ENCODE data around the gene EEFSEC.

Gene EEFSEC

DNA sequence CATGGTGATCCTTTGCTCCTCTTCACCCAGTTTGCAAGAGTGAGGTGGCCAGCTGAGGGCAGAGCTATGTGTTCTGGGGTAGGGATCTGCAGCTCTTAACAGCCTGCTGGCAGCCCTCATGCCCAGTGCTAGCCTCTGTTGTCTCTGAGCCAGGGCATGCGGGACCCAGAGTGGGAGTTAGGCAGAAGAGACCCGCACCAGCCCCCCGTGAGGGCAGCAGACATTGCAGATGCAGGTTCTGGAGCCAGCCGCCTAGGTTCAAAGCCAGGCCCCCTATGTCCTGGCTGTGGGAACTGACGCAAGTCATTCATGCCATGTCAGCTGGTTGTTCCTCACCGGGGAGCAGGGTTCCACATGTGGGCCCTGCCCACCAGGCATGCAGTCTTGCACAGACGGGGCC lies 238.7 kb downstream of the EEFSEC start:
- Histone ChIP-seq H2AFZ (ENCODE audit: low read length) (no peak overlapping the region), H2BK120ac (ENCODE audit: low read depth, low read length) (peak overlapping the region; percentile 68), H4K91ac (ENCODE audit: low read depth, low read length, poor library complexity) (no peak overlapping the region), H3K4me1 (ENCODE audit: control insufficient read depth in 2 of 2, insufficient read depth in 1 of 2, low read depth in 1 of 2, low read length in 2 of 2) (peaks cover 6 to 11% of the 10 kb centered on the region in 2 donors), H3K9me3 (replicated peaks in 1 of 2; ENCODE audit: control insufficient read depth in 2 of 2, insufficient read depth in 1 of 2, low read depth in 1 of 2, low read length in 2 of 2) (no peaks in the 10 kb centered on the region), H3K23ac (ENCODE audit: low read depth, low read length, poor library complexity) (no peak overlapping the region), H3K27me3 (ENCODE audit: control insufficient read depth in 3 of 3, insufficient read depth in 3 of 3, low read depth in 1 of 3, low read length in 3 of 3) (no peaks in the 10 kb centered on the region), H2BK12ac (ENCODE audit: low read length) (peak overlapping the region; percentile 68), H4K8ac (ENCODE audit: low read depth, low read length) (no peak overlapping the region), H3K18ac (ENCODE audit: low read length) (peak overlapping the region; percentile 74), H3K36me3 (replicated peaks in 1 of 2; ENCODE audit: control insufficient read depth in 2 of 2, insufficient read depth in 2 of 2, low read length in 2 of 2) (no peaks in the 10 kb centered on the region), H3K4me2 (ENCODE audit: insufficient read depth, low read length, poor library complexity, severe bottlenecking) (no peak overlapping the region), H3K79me1 (ENCODE audit: low read depth, low read length) (peaks cover 2% of the 10 kb centered on the region), H3K14ac (ENCODE audit: low read length) (peak overlapping the region; percentile 63), H3K4me3 (ENCODE audit: low read length in 2 of 2) (no peak overlapping the region), H3K27ac (replicated peaks; ENCODE audit: low read length) (no peak overlapping the region), H3K9ac (ENCODE audit: low read depth, low read length, poor library complexity) (peak overlapping the region; percentile 63), H3K4ac (ENCODE audit: low read length) (no peak overlapping the region), H2BK5ac (ENCODE audit: low read length) (no peak overlapping the region), H2BK15ac (ENCODE audit: low read length) (peak overlapping the region; percentile 22), H2AK5ac (ENCODE audit: low read depth, low read length) (peak overlapping the region; percentile 92)
- no peak for DNase-seq (ENCODE audit: low spot score)
- WGBS, 2 donors (ENCODE audit: extremely low coverage in 2 of 2, insufficient read length in 2 of 2, insufficient replicate concordance in 1 of 2): no CpG with 5 or more reads among the region's 7 CpGs

DNA sequence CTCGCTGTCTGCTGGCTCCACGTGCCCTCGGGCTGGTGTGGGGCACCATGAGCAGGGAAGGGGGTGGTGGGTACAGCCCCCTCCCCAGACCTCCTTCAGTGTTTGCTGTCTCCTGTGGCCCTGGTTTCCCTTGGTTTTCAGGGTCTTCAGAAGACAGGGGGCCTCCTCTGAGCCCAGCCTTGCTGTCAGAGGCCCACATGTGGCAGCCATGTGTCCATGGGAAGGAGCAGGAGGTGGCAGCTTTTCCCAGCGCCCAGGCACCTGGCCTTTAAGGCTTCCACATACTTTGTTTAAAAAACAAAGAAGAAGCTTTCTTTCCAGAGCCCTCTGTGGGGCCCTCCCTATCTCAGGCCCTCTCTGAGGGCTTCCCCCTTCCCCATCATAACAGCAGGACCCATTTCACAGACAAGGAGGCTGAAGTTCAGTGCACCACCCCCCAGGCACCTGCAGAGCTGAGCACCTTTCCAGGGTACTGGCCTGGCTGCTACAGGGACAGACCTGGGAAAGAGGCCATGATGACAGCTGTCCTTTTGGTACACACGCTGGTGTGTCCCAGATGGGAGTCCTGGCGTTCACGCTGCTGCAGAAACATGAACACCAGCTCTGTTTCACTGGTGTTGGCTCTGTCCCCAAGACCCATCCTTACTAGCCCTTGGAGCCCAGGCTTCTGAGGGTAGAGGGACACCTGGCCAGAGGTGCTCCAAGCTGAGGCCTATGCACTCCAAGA lies 239.7 kb downstream of the EEFSEC start:
- Histone ChIP-seq H3K14ac (ENCODE audit: low read length) (peak overlapping the region; percentile 47), H3K4me2 (ENCODE audit: insufficient read depth, low read length, poor library complexity, severe bottlenecking) (no peak overlapping the region), H3K27me3 (ENCODE audit: control insufficient read depth in 3 of 3, insufficient read depth in 3 of 3, low read depth in 1 of 3, low read length in 3 of 3) (no peaks in the 10 kb centered on the region), H2BK120ac (ENCODE audit: low read depth, low read length) (peak overlapping the region; percentile 68), H4K91ac (ENCODE audit: low read depth, low read length, poor library complexity) (peak overlapping the region; percentile 48), H3K4ac (ENCODE audit: low read length) (no peak overlapping the region), H3K9ac (ENCODE audit: low read depth, low read length, poor library complexity) (no peak overlapping the region), H3K27ac (replicated peaks; ENCODE audit: low read length) (no peak overlapping the region), H2BK15ac (ENCODE audit: low read length) (peak overlapping the region; percentile 22), H2BK5ac (ENCODE audit: low read length) (no peak overlapping the region), H3K4me3 (ENCODE audit: low read length in 2 of 2) (peak overlapping the region in 1 of 2 donors; percentile 55), H2AK5ac (ENCODE audit: low read depth, low read length) (peak overlapping the region; percentile 92), H3K36me3 (replicated peaks in 1 of 2; ENCODE audit: control insufficient read depth in 2 of 2, insufficient read depth in 2 of 2, low read length in 2 of 2) (no peaks in the 10 kb centered on the region), H2AFZ (ENCODE audit: low read length) (no peak overlapping the region), H3K18ac (ENCODE audit: low read length) (peak overlapping the region; percentile 89), H4K8ac (ENCODE audit: low read depth, low read length) (peak overlapping the region; percentile 31), H3K79me1 (ENCODE audit: low read depth, low read length) (no peaks in the 10 kb centered on the region), H3K4me1 (ENCODE audit: control insufficient read depth in 2 of 2, insufficient read depth in 1 of 2, low read depth in 1 of 2, low read length in 2 of 2) (peaks cover 6 to 11% of the 10 kb centered on the region in 2 donors), H3K9me3 (replicated peaks in 1 of 2; ENCODE audit: control insufficient read depth in 2 of 2, insufficient read depth in 1 of 2, low read depth in 1 of 2, low read length in 2 of 2) (no peaks in the 10 kb centered on the region), H3K23ac (ENCODE audit: low read depth, low read length, poor library complexity) (peak overlapping the region; percentile 94), H2BK12ac (ENCODE audit: low read length) (no peak overlapping the region)
- no peak for DNase-seq (ENCODE audit: low spot score)
- WGBS, 2 donors (ENCODE audit: extremely low coverage in 2 of 2, insufficient read length in 2 of 2, insufficient replicate concordance in 1 of 2): no CpG with 5 or more reads among the region's 7 CpGs

DNA sequence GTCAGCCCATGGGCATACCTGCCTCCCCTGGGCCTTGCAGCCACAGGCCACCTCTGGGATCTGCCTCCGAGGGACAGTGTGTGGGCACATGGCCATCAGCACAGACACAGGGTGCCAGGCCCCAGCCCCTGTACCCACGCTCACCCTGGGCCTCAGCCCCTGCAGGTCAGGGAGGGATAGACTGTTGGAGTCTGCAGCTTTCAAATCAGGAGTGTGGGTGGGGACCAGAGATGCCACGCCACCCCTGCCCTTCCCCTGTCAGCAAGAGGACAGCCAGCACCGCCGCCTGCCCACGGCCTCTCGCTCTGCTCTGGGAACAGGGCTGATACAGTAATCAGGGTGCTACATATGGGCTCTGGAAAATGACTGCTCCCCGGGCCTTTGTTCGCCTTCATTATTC lies 240.8 kb downstream of the EEFSEC start:
- Histone ChIP-seq H3K36me3 (replicated peaks in 1 of 2; ENCODE audit: control insufficient read depth in 2 of 2, insufficient read depth in 2 of 2, low read length in 2 of 2) (no peaks in the 10 kb centered on the region), H3K4me1 (ENCODE audit: control insufficient read depth in 2 of 2, insufficient read depth in 1 of 2, low read depth in 1 of 2, low read length in 2 of 2) (peaks cover 8 to 16% of the 10 kb centered on the region in 2 donors), H3K27me3 (ENCODE audit: control insufficient read depth in 3 of 3, insufficient read depth in 3 of 3, low read depth in 1 of 3, low read length in 3 of 3) (no peaks in the 10 kb centered on the region), H2BK12ac (ENCODE audit: low read length) (no peak overlapping the region), H3K27ac (replicated peaks; ENCODE audit: low read length) (no peak overlapping the region), H3K9me3 (replicated peaks in 1 of 2; ENCODE audit: control insufficient read depth in 2 of 2, insufficient read depth in 1 of 2, low read depth in 1 of 2, low read length in 2 of 2) (no peaks in the 10 kb centered on the region), H2AFZ (ENCODE audit: low read length) (no peak overlapping the region), H3K4me3 (ENCODE audit: low read length in 2 of 2) (no peak overlapping the region), H4K91ac (ENCODE audit: low read depth, low read length, poor library complexity) (no peak overlapping the region), H3K4ac (ENCODE audit: low read length) (no peak overlapping the region), H2BK120ac (ENCODE audit: low read depth, low read length) (no peak overlapping the region), H2AK5ac (ENCODE audit: low read depth, low read length) (peak overlapping the region; percentile 53), H3K79me1 (ENCODE audit: low read depth, low read length) (no peaks in the 10 kb centered on the region), H3K23ac (ENCODE audit: low read depth, low read length, poor library complexity) (no peak overlapping the region), H3K4me2 (ENCODE audit: insufficient read depth, low read length, poor library complexity, severe bottlenecking) (no peak overlapping the region), H3K14ac (ENCODE audit: low read length) (no peak overlapping the region), H2BK5ac (ENCODE audit: low read length) (no peak overlapping the region), H4K8ac (ENCODE audit: low read depth, low read length) (no peak overlapping the region), H2BK15ac (ENCODE audit: low read length) (peak overlapping the region; percentile 47), H3K18ac (ENCODE audit: low read length) (no peak overlapping the region), H3K9ac (ENCODE audit: low read depth, low read length, poor library complexity) (no peak overlapping the region)
- WGBS, 2 donors (ENCODE audit: extremely low coverage in 2 of 2, insufficient read length in 2 of 2, insufficient replicate concordance in 1 of 2): no CpG with 5 or more reads among the region's 9 CpGs
- no peak for DNase-seq (ENCODE audit: low spot score)

DNA sequence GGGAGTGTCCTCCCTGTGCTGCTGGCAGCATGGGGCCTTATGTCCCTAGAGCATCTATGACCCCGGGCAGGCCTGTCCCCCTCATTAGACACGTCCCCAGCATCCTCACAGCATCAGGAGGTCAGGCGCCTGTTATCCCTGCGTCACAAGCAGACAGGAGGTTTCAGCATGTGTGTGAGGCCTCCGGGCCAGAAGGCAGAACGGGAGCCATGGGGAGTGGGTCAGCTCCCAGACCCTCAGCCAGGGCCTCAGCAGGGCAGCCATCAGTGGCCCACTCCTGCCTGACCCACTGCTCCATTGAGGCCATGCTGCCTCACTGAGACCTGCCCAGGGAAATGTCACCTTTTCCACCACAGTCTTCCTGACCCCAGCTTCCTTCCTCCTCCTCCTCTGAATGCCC lies 241.8 kb downstream of the EEFSEC start:
- Histone ChIP-seq H3K79me1 (ENCODE audit: low read depth, low read length) (no peaks in the 10 kb centered on the region), H4K91ac (ENCODE audit: low read depth, low read length, poor library complexity) (no peak overlapping the region), H2BK12ac (ENCODE audit: low read length) (peak overlapping the region; percentile 65), H3K18ac (ENCODE audit: low read length) (peak overlapping the region; percentile 72), H2BK120ac (ENCODE audit: low read depth, low read length) (peak overlapping the region; percentile 24), H2BK15ac (ENCODE audit: low read length) (peak overlapping the region; percentile 45), H4K8ac (ENCODE audit: low read depth, low read length) (no peak overlapping the region), H3K4me3 (ENCODE audit: low read length in 2 of 2) (peak overlapping the region in 1 of 2 donors; percentile 11), H2AFZ (ENCODE audit: low read length) (no peak overlapping the region), H3K14ac (ENCODE audit: low read length) (peak overlapping the region; percentile 25), H2AK5ac (ENCODE audit: low read depth, low read length) (peak overlapping the region; percentile 61), H3K23ac (ENCODE audit: low read depth, low read length, poor library complexity) (peak overlapping the region; percentile 68), H3K4me1 (ENCODE audit: control insufficient read depth in 2 of 2, insufficient read depth in 1 of 2, low read depth in 1 of 2, low read length in 2 of 2) (peaks cover 16 to 26% of the 10 kb centered on the region in 2 donors), H3K9me3 (replicated peaks in 1 of 2; ENCODE audit: control insufficient read depth in 2 of 2, insufficient read depth in 1 of 2, low read depth in 1 of 2, low read length in 2 of 2) (no peaks in the 10 kb centered on the region), H3K27ac (replicated peaks; ENCODE audit: low read length) (no peak overlapping the region), H3K4ac (ENCODE audit: low read length) (no peak overlapping the region), H2BK5ac (ENCODE audit: low read length) (peak overlapping the region; percentile 54), H3K36me3 (replicated peaks in 1 of 2; ENCODE audit: control insufficient read depth in 2 of 2, insufficient read depth in 2 of 2, low read length in 2 of 2) (no peaks in the 10 kb centered on the region), H3K9ac (ENCODE audit: low read depth, low read length, poor library complexity) (peak overlapping the region; percentile 72), H3K4me2 (ENCODE audit: insufficient read depth, low read length, poor library complexity, severe bottlenecking) (no peak overlapping the region), H3K27me3 (ENCODE audit: control insufficient read depth in 3 of 3, insufficient read depth in 3 of 3, low read depth in 1 of 3, low read length in 3 of 3) (no peaks in the 10 kb centered on the region)
- DNase-seq (ENCODE audit: low spot score): no peak
- WGBS, 2 donors (ENCODE audit: extremely low coverage in 2 of 2, insufficient read length in 2 of 2, insufficient replicate concordance in 1 of 2): no CpG with 5 or more reads among the region's 6 CpGs
